Measurements from ENCODE around the gene SLC25A24.
"Not testable (repeated sequence)": the region's sequence is repeated elsewhere in the genome, so short reads cannot be mapped to it uniquely, and the experiment has no call there.

SLC25A24 gene

GRCh38 chr1:108199201-108199691 is 897 bp downstream of the SLC25A24 start:
- DNase-seq (ENCODE audit: low read depth in 1 of 2, low spot score in 1 of 2): no peak

- no peak for DNase-seq (ENCODE audit: low read depth in 1 of 2, low spot score in 1 of 2)
These were observed 6.1 kb downstream of the SLC25A24 start for GRCh38 chr1:108194051-108194450.

- DNase-seq (ENCODE audit: low read depth in 1 of 2, low spot score in 1 of 2): no peak
These were observed 6.8 kb downstream of the SLC25A24 start for GRCh38 chr1:108193333-108193732.

GRCh38 chr1:108192581-108192980 is 7.6 kb downstream of the SLC25A24 start:
- DNase-seq (ENCODE audit: low read depth in 1 of 2, low spot score in 1 of 2): no peak

- DNase-seq (ENCODE audit: low read depth in 1 of 2, low spot score in 1 of 2): no peak
These were observed 9.3 kb downstream of the SLC25A24 start for GRCh38 chr1:108190686-108191416.

GRCh38 chr1:108190001-108190634 is 10.0 kb downstream of the SLC25A24 start:
- DNase-seq (ENCODE audit: low read depth in 1 of 2, low spot score in 1 of 2): no peak

- DNase-seq (ENCODE audit: low read depth in 1 of 2, low spot score in 1 of 2): no peak
These were observed 11.3 kb downstream of the SLC25A24 start for GRCh38 chr1:108188801-108189200.

GRCh38 chr1:108182959-108183700 is 17.0 kb downstream of the SLC25A24 start:
- DNase-seq (ENCODE audit: low read depth in 1 of 2, low spot score in 1 of 2): no peak

- no peak for DNase-seq (ENCODE audit: low read depth in 1 of 2, low spot score in 1 of 2)
These were observed 21.1 kb downstream of the SLC25A24 start for GRCh38 chr1:108179018-108179417.

- DNase-seq (ENCODE audit: low read depth in 1 of 2, low spot score in 1 of 2): not testable (repeated sequence)
These were observed 37.7 kb downstream of the SLC25A24 start for GRCh38 chr1:108162409-108162808.

- DNase-seq (ENCODE audit: low read depth in 1 of 2, low spot score in 1 of 2): not testable (repeated sequence)
These were observed 40.2 kb downstream of the SLC25A24 start for GRCh38 chr1:108159951-108160350.

GRCh38 chr1:108158893-108159453 is 41.2 kb downstream of the SLC25A24 start:
- DNase-seq (ENCODE audit: low read depth in 1 of 2, low spot score in 1 of 2): no peak

- DNase-seq (ENCODE audit: low read depth in 1 of 2, low spot score in 1 of 2): no peak
These were observed 45.8 kb downstream of the SLC25A24 start for GRCh38 chr1:108154314-108154713.

GRCh38 chr1:108152782-108153222 is 47.3 kb downstream of the SLC25A24 start:
- no peak for DNase-seq (ENCODE audit: low read depth in 1 of 2, low spot score in 1 of 2)

GRCh38 chr1:108151548-108151947 is 48.6 kb downstream of the SLC25A24 start:
- DNase-seq (ENCODE audit: low read depth in 1 of 2, low spot score in 1 of 2): no peak

GRCh38 chr1:108149796-108150467 is 50.2 kb downstream of the SLC25A24 start:
- DNase-seq (ENCODE audit: low read depth in 1 of 2, low spot score in 1 of 2): no peak

GRCh38 chr1:108144569-108144968 is 55.6 kb downstream of the SLC25A24 start:
- DNase-seq (ENCODE audit: low read depth in 1 of 2, low spot score in 1 of 2): not testable (repeated sequence)

- DNase-seq (ENCODE audit: low read depth in 1 of 2, low spot score in 1 of 2): no peak
These were observed 57.3 kb downstream of the SLC25A24 start for GRCh38 chr1:108142773-108143394.

- DNase-seq (ENCODE audit: low read depth in 1 of 2, low spot score in 1 of 2): no peak
These were observed 57.9 kb downstream of the SLC25A24 start for GRCh38 chr1:108142258-108142657.

GRCh38 chr1:108141621-108142020 is 58.5 kb downstream of the SLC25A24 start:
- no peak for DNase-seq (ENCODE audit: low read depth in 1 of 2, low spot score in 1 of 2)
